SK-N-SH treated with all-trans-retinoic acid at 6 μM for 48 hours (cell line): ENCODE results near the gene IFRD2.

Experiments used
- ARNTL ChIP-seq: fragments of 450-650 bp; formaldehyde crosslinking; IDR thresholded peaks from 2 replicates; pipeline ENCODE4 v1.5.0; 2020; ENCODE audit warnings: low read depth, mild to moderate bottlenecking, moderate library complexity, borderline replicate concordance
- CREB5 ChIP-seq: fragments of 250-450 bp; sonication (Bioruptor Pico); IDR thresholded peaks from 2 replicates; pipeline ENCODE4 v1.5.1; 2020; ENCODE audit warnings: low read depth, mild to moderate bottlenecking, moderate library complexity
- ISL1 ChIP-seq: fragments of 250-450 bp; sonication (Bioruptor Pico); IDR thresholded peaks from 2 replicates; pipeline ENCODE4 v2.1.2; 2022; ENCODE audit warnings: mild to moderate bottlenecking, moderate library complexity
- OSR1 ChIP-seq: fragments of 250-450 bp; sonication (Bioruptor Pico); IDR thresholded peaks from 2 replicates; pipeline ENCODE4 v1.8.0; 2022; ENCODE audit warnings: moderate library complexity, mild to moderate bottlenecking, inconsistent platforms
- PATZ1 ChIP-seq: fragments of 250-450 bp; sonication (Bioruptor Pico); IDR thresholded peaks from 2 replicates; pipeline ENCODE4 v1.8.0; 2020; ENCODE audit warnings: mild to moderate bottlenecking, moderate library complexity, borderline replicate concordance

- TF ChIP-seq PATZ1 (CRISPR knock-in tag) (no peak), CREB5 (no peak), ISL1 (CRISPR knock-in tag) (no peak), OSR1 (CRISPR knock-in tag) (no peak), ARNTL (CRISPR knock-in tag) (no peak)
Measured at GRCh38 chr3:50289130-50289529, 3.1 kb downstream of the IFRD2 start.
